Ectodermal cell (in vitro differentiated cells): ENCODE data around the gene FKBP15.

ENCODE experiments used
- H3K27ac ChIP-seq: 2 replicates; pipeline ENCODE4 v1.7.0; 2013; ENCODE audit warnings: mild to moderate bottlenecking, low read depth, low read length; ENCODE audit not compliant: insufficient read depth, poor library complexity, severe bottlenecking
- H3K27me3 ChIP-seq: 2 replicates; pipeline ENCODE4 v1.7.0; 2013; ENCODE audit warnings: mild to moderate bottlenecking, low read length; ENCODE audit not compliant: insufficient read depth, control insufficient read depth, poor library complexity, severe bottlenecking
- H3K36me3 ChIP-seq: one replicate; pipeline ENCODE4 v1.7.0; 2013; ENCODE audit warnings: low read length; ENCODE audit not compliant: control insufficient read depth, insufficient read depth
- H3K4me1 ChIP-seq: one replicate; pipeline ENCODE4 v1.7.0; 2013; ENCODE audit warnings: low read length; ENCODE audit not compliant: control insufficient read depth, insufficient read depth
- H3K4me3 ChIP-seq: 2 replicates; pipeline ENCODE4 v1.7.0; 2013; ENCODE audit warnings: low read depth, low read length, control low read depth; ENCODE audit not compliant: insufficient read depth
- H3K9me3 ChIP-seq: 2 replicates; pipeline ENCODE4 v1.7.0; 2013; ENCODE audit warnings: mild to moderate bottlenecking, low read length, moderate library complexity; ENCODE audit not compliant: control insufficient read depth
- WGBS, 2 experiments: methylation state at CpG; one replicate each; pipeline ENCODE4 v1.1.7; 2013; ENCODE audit warnings: missing lambda C conversion rate in 2 of 2; 5-methylcytosine and 5-hydroxymethylcytosine counted together

FKBP15 gene

GRCh38 chr9:113219186-113219936 is 1.7 kb downstream of the FKBP15 start:
- Histone ChIP-seq H3K9me3 (no peaks in the 10 kb centered on the region), H3K4me1 (peaks cover 8% of the 10 kb centered on the region), H3K27ac (no peak overlapping the region), H3K36me3 (no peaks in the 10 kb centered on the region), H3K27me3 (no peaks in the 10 kb centered on the region), H3K4me3 (no peak overlapping the region)
- 94 to 95% methylated on average over 3 of the region's 3 CpGs for WGBS, 2 experiments

GRCh38 chr9:113216406-113216805 is 4.7 kb downstream of the FKBP15 start:
- no peak overlapping the region for H3K4me3 ChIP-seq
- WGBS, 2 experiments, result 92 to 97% methylated on average over 3 of the region's 3 CpGs
- H3K27me3 ChIP-seq, result no peaks in the 10 kb centered on the region
- H3K4me1 ChIP-seq, result no peaks in the 10 kb centered on the region
- no peaks in the 10 kb centered on the region for H3K36me3 ChIP-seq
- no peak overlapping the region for H3K27ac ChIP-seq
- no peaks in the 10 kb centered on the region for H3K9me3 ChIP-seq

- Histone ChIP-seq H3K36me3 (no peaks in the 10 kb centered on the region), H3K27me3 (no peaks in the 10 kb centered on the region), H3K9me3 (no peaks in the 10 kb centered on the region), H3K4me3 (no peak overlapping the region), H3K4me1 (no peaks in the 10 kb centered on the region), H3K27ac (no peak overlapping the region)
- 83 to 87% methylated on average over 1 to 2 of the region's 3 CpGs for WGBS, 2 experiments
Observed at GRCh38 chr9:113215132-113215531, 5.9 kb downstream of the FKBP15 start.

- WGBS, 2 experiments, result 93 to 95% methylated on average over 10 of the region's 10 CpGs
- Histone ChIP-seq H3K9me3 (no peaks in the 10 kb centered on the region), H3K27ac (no peak overlapping the region), H3K4me3 (no peak overlapping the region), H3K27me3 (no peaks in the 10 kb centered on the region), H3K36me3 (peaks cover 11% of the 10 kb centered on the region), H3K4me1 (no peaks in the 10 kb centered on the region)
Observed at GRCh38 chr9:113210815-113211214, 10.3 kb downstream of the FKBP15 start.

- Histone ChIP-seq H3K4me3 (no peak overlapping the region), H3K36me3 (peaks cover 17% of the 10 kb centered on the region), H3K4me1 (no peaks in the 10 kb centered on the region), H3K9me3 (no peaks in the 10 kb centered on the region), H3K27ac (no peak overlapping the region), H3K27me3 (no peaks in the 10 kb centered on the region)
- WGBS, 2 experiments, result no CpG with 5 or more reads among the region's 1 CpG
Observed at GRCh38 chr9:113205861-113206260, 15.2 kb downstream of the FKBP15 start.

- WGBS, 2 experiments, result 93 to 95% methylated on average over 2 of the region's 2 CpGs
- Histone ChIP-seq H3K27me3 (no peaks in the 10 kb centered on the region), H3K27ac (no peak overlapping the region), H3K4me3 (no peak overlapping the region), H3K9me3 (no peaks in the 10 kb centered on the region), H3K36me3 (peaks cover 17% of the 10 kb centered on the region), H3K4me1 (no peaks in the 10 kb centered on the region)
Observed at GRCh38 chr9:113205432-113205831, 15.6 kb downstream of the FKBP15 start.

GRCh38 chr9:113199683-113200329 is 21.3 kb downstream of the FKBP15 start:
- no peaks in the 10 kb centered on the region for H3K4me1 ChIP-seq
- H3K27me3 ChIP-seq, result no peaks in the 10 kb centered on the region
- H3K27ac ChIP-seq, result no peak overlapping the region
- WGBS, 2 experiments, result 93 to 98% methylated on average over 4 of the region's 4 CpGs
- no peaks in the 10 kb centered on the region for H3K9me3 ChIP-seq
- no peak overlapping the region for H3K4me3 ChIP-seq
- H3K36me3 ChIP-seq, result peaks cover 8% of the 10 kb centered on the region

GRCh38 chr9:113192455-113192854 is 28.6 kb downstream of the FKBP15 start:
- peaks cover 10% of the 10 kb centered on the region for H3K36me3 ChIP-seq
- H3K9me3 ChIP-seq, result no peaks in the 10 kb centered on the region
- no peaks in the 10 kb centered on the region for H3K4me1 ChIP-seq
- H3K27ac ChIP-seq, result no peak overlapping the region
- 78 to 88% methylated on average over 1 of the region's 2 CpGs for WGBS, 2 experiments
- H3K27me3 ChIP-seq, result no peaks in the 10 kb centered on the region
- H3K4me3 ChIP-seq, result no peak overlapping the region

GRCh38 chr9:113187929-113188595 is 33.0 kb downstream of the FKBP15 start:
- no peak overlapping the region for H3K27ac ChIP-seq
- no peaks in the 10 kb centered on the region for H3K9me3 ChIP-seq
- H3K36me3 ChIP-seq, result peaks cover 19% of the 10 kb centered on the region

GRCh38 chr9:113186137-113186755 is 34.8 kb downstream of the FKBP15 start:
- no peak overlapping the region for H3K27ac ChIP-seq
- H3K36me3 ChIP-seq, result peaks cover 24% of the 10 kb centered on the region
- no peaks in the 10 kb centered on the region for H3K27me3 ChIP-seq
- H3K4me1 ChIP-seq, result no peaks in the 10 kb centered on the region
- H3K9me3 ChIP-seq, result no peaks in the 10 kb centered on the region
- no peak overlapping the region for H3K4me3 ChIP-seq
- 95 to 97% methylated on average over 7 of the region's 7 CpGs for whole genome bisulfite sequencing, 2 experiments

More at GRCh38 chr9:113187929-113188595, 33.0 kb downstream of the FKBP15 start:
- Histone ChIP-seq H3K4me3 (no peak overlapping the region), H3K4me1 (no peaks in the 10 kb centered on the region), H3K27me3 (no peaks in the 10 kb centered on the region)
- 94 to 97% methylated on average over 9 of the region's 9 CpGs for WGBS, 2 experiments
